Mesenchymal stem cell (in vitro differentiated cells and primary cell): ENCODE measurements around the gene MSI2.

ENCODE experiments used
- DNase-seq: peaks from one replicate; pipeline ENCODE4 v3.0.0-alpha.2; 2013
- H2AFZ ChIP-seq: one replicate; pipeline ENCODE4 v1.6.1; 2013; ENCODE audit warnings: low read depth, mild to moderate bottlenecking, control low read depth, inconsistent platforms, low read length, moderate library complexity
- H2AK5ac ChIP-seq: 2 replicates; pipeline ENCODE4 v1.6.1; 2013; ENCODE audit warnings: low read length, moderate library complexity, mild to moderate bottlenecking, inconsistent platforms; ENCODE audit not compliant: severe bottlenecking
- H2BK120ac ChIP-seq: one replicate; pipeline ENCODE4 v1.6.1; 2013; ENCODE audit warnings: low read depth, mild to moderate bottlenecking, inconsistent platforms, low read length, moderate library complexity
- H2BK12ac ChIP-seq, 2 experiments: one replicate each; pipeline ENCODE4 v1.6.1; 2013; ENCODE audit warnings: inconsistent platforms in 2 of 2, low read length in 2 of 2, mild to moderate bottlenecking in 2 of 2, moderate library complexity in 2 of 2, control low read depth in 1 of 2
- H2BK15ac ChIP-seq: one replicate; pipeline ENCODE4 v1.6.1; 2013; ENCODE audit warnings: mild to moderate bottlenecking, low read depth, inconsistent platforms; ENCODE audit not compliant: poor library complexity, severe bottlenecking
- H2BK5ac ChIP-seq: 2 replicates; pipeline ENCODE4 v1.6.1; 2013; ENCODE audit warnings: low read depth, mild to moderate bottlenecking, low read length, control low read depth, inconsistent platforms; ENCODE audit not compliant: poor library complexity, severe bottlenecking
- H3K14ac ChIP-seq, 2 experiments: one replicate each; pipeline ENCODE4 v1.6.1; 2013; ENCODE audit warnings: inconsistent platforms in 2 of 2, low read length in 2 of 2, control low read depth in 1 of 2, mild to moderate bottlenecking in 1 of 2, moderate library complexity in 1 of 2
- H3K18ac ChIP-seq, 2 experiments: one replicate each; pipeline ENCODE4 v1.6.1; 2013; ENCODE audit warnings: inconsistent platforms in 2 of 2, low read length in 2 of 2, control low read depth in 1 of 2, low read depth in 1 of 2, mild to moderate bottlenecking in 1 of 2
- H3K23ac ChIP-seq, 2 experiments: one replicate each; pipeline ENCODE4 v1.6.1; 2013; ENCODE audit warnings: inconsistent platforms in 2 of 2, low read length in 2 of 2, mild to moderate bottlenecking in 2 of 2, moderate library complexity in 2 of 2, control low read depth in 1 of 2
- H3K27ac ChIP-seq: 2 replicates; pipeline ENCODE4 v1.5.1; 2013; ENCODE audit warnings: mild to moderate bottlenecking, moderate library complexity, low read length, control low read depth, inconsistent platforms; ENCODE audit not compliant: poor library complexity, severe bottlenecking
- H3K27me3 ChIP-seq, 2 experiments: 2 replicates each; pipeline versions ENCODE4 v1.6.1 to v1.7.0; 2013; ENCODE audit warnings: low read length in 2 of 2, mild to moderate bottlenecking in 2 of 2, moderate library complexity in 2 of 2, control low read depth in 1 of 2, inconsistent platforms in 1 of 2; ENCODE audit not compliant: control insufficient read depth in 1 of 2, insufficient read depth in 1 of 2
- H3K36me3 ChIP-seq, 2 experiments: 2 replicates each; pipeline versions ENCODE4 v1.6.1 to v1.7.0; 2013; ENCODE audit warnings: low read length in 2 of 2, control low read depth in 1 of 2, inconsistent platforms in 1 of 2, low read depth in 1 of 2, mild to moderate bottlenecking in 1 of 2; ENCODE audit not compliant: insufficient read depth in 2 of 2, control insufficient read depth in 1 of 2
- H3K4ac ChIP-seq, 2 experiments: one replicate each; pipeline ENCODE4 v1.6.1; 2013; ENCODE audit warnings: inconsistent platforms in 2 of 2, low read length in 2 of 2, mild to moderate bottlenecking in 2 of 2, moderate library complexity in 2 of 2, control low read depth in 1 of 2, low read depth in 1 of 2
- H3K4me1 ChIP-seq: 2 replicates; pipeline ENCODE4 v1.6.1; 2013; ENCODE audit warnings: low read depth, low read length, control low read depth; ENCODE audit not compliant: control insufficient read depth, insufficient read depth
- H3K4me2 ChIP-seq: 2 replicates; pipeline ENCODE4 v1.6.1; 2013; ENCODE audit warnings: low read length, mild to moderate bottlenecking, inconsistent platforms; ENCODE audit not compliant: poor library complexity, severe bottlenecking
- H3K4me3 ChIP-seq, 2 experiments: 2 replicates each; pipeline versions ENCODE4 v1.5.1 to v1.7.0; 2013; ENCODE audit warnings: low read length in 2 of 2, mild to moderate bottlenecking in 2 of 2, control low read depth in 1 of 2, low read depth in 1 of 2; ENCODE audit not compliant: insufficient read depth in 1 of 2
- H3K79me1 ChIP-seq: replicated peaks from 2 replicates; pipeline ENCODE4 v1.6.1; 2013; ENCODE audit warnings: mild to moderate bottlenecking, control low read depth, low read length, inconsistent platforms; ENCODE audit not compliant: poor library complexity, severe bottlenecking
- H3K9ac ChIP-seq: 2 replicates; pipeline ENCODE4 v1.7.0; 2013; ENCODE audit warnings: mild to moderate bottlenecking, low read length, moderate library complexity
- H3K9me3 ChIP-seq: 2 replicates; pipeline ENCODE4 v1.7.0; 2013; ENCODE audit warnings: mild to moderate bottlenecking, low read length; ENCODE audit not compliant: control insufficient read depth
- H4K8ac ChIP-seq: one replicate; pipeline ENCODE4 v1.6.1; 2013; ENCODE audit warnings: inconsistent platforms, mild to moderate bottlenecking, low read length, moderate library complexity
- H4K91ac ChIP-seq: one replicate; pipeline ENCODE4 v1.6.1; 2013; ENCODE audit warnings: mild to moderate bottlenecking, low read length, inconsistent platforms
- WGBS: methylation state at CpG from one replicate; pipeline ENCODE4 v1.1.7; 2013; ENCODE audit warnings: mixed read lengths; 5-methylcytosine and 5-hydroxymethylcytosine counted together

The MSI2 gene

DNA sequence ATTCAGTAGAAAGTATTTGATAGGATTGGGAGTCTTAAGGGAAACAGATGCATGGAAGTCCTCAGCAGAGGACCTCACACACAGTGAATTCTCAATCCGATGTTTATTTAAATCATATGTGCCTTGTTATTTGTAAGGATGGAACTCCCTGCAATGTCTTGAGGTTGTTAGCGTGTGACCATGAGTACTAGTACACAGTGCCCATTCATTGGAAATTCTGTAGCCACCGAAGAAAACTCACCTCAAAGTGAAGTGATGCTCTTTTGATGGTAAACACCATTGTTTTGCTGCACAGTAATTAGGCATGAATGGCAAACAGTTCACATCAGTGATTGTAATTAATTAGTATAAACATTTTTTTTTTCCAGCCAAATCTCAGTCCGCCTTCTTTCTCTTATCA lies 173.6 kb downstream of the MSI2 start:
- Histone ChIP-seq H4K8ac (no peak overlapping the region), H3K4me1 (peaks cover 5% of the 10 kb centered on the region), H3K18ac (no peak overlapping the region)

DNA sequence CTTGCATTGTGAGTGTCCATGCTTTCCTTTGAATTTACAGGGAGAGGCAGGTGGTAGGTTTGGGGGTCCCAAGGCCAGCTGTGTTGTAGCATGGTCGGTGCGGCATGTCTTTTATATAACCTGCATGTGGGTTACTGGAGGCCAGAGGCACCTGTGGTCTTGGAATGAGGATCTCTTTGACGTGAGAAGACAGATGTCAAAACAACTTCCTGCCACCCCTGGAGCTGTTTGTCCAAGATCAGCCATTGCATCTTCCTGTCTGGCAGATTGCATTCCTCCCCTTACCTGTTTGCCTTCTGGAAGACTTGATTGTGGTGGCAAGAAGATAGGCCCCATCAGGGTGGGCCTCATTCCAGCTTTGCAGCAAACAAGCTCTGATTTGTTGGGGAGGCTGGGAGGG lies 175.1 kb downstream of the MSI2 start:
- H3K4me2 ChIP-seq = no peak overlapping the region
- no peak overlapping the region for H4K91ac ChIP-seq
- H3K36me3 ChIP-seq = peaks cover 0 to 2% of the 10 kb centered on the region in 2 experiments
- H3K23ac ChIP-seq = no peak overlapping the region
- H3K9me3 ChIP-seq = no peaks in the 10 kb centered on the region
- no peak overlapping the region for H3K9ac ChIP-seq
- no peak for DNase-seq
- H3K27me3 ChIP-seq = no peaks in the 10 kb centered on the region
- H2BK12ac ChIP-seq = no peak overlapping the region
- H2AFZ ChIP-seq = no peak overlapping the region
- H2BK5ac ChIP-seq = no peak overlapping the region
- H2AK5ac ChIP-seq = no peak overlapping the region
- peaks cover 4% of the 10 kb centered on the region for H3K4me1 ChIP-seq
- H2BK15ac ChIP-seq = no peak overlapping the region
- no peak overlapping the region for H3K14ac ChIP-seq
- no peak overlapping the region for H3K4me3 ChIP-seq
- no peak overlapping the region for H3K27ac ChIP-seq
- WGBS = 96% methylated on average over 3 of the region's 3 CpGs
- no peak overlapping the region for H4K8ac ChIP-seq
- H3K4ac ChIP-seq = no peak overlapping the region
- no peak overlapping the region for H2BK120ac ChIP-seq
- H3K79me1 ChIP-seq = peaks cover 58% of the 10 kb centered on the region
- no peak overlapping the region for H3K18ac ChIP-seq

More for the DNA sequence above, 173.6 kb downstream of the MSI2 start:
- WGBS = 96% methylated on average over 4 of the region's 4 CpGs
- peaks cover 0 to 2% of the 10 kb centered on the region in 2 experiments for H3K36me3 ChIP-seq
- no peak overlapping the region for H2BK15ac ChIP-seq
- no peak overlapping the region for H4K91ac ChIP-seq
- H2AK5ac ChIP-seq = no peak overlapping the region
- H2AFZ ChIP-seq = no peak overlapping the region
- H3K14ac ChIP-seq = no peak overlapping the region
- no peak for DNase-seq
- H2BK120ac ChIP-seq = no peak overlapping the region
- no peak overlapping the region for H3K4ac ChIP-seq
- H3K4me3 ChIP-seq = no peak overlapping the region
- no peak overlapping the region for H2BK12ac ChIP-seq
- H3K9ac ChIP-seq = no peak overlapping the region
- no peak overlapping the region for H3K4me2 ChIP-seq
- H3K23ac ChIP-seq = no peak overlapping the region
- no peaks in the 10 kb centered on the region for H3K27me3 ChIP-seq
- no peaks in the 10 kb centered on the region for H3K9me3 ChIP-seq
- peaks cover 48% of the 10 kb centered on the region for H3K79me1 ChIP-seq
- H2BK5ac ChIP-seq = no peak overlapping the region
- no peak overlapping the region for H3K27ac ChIP-seq

DNA sequence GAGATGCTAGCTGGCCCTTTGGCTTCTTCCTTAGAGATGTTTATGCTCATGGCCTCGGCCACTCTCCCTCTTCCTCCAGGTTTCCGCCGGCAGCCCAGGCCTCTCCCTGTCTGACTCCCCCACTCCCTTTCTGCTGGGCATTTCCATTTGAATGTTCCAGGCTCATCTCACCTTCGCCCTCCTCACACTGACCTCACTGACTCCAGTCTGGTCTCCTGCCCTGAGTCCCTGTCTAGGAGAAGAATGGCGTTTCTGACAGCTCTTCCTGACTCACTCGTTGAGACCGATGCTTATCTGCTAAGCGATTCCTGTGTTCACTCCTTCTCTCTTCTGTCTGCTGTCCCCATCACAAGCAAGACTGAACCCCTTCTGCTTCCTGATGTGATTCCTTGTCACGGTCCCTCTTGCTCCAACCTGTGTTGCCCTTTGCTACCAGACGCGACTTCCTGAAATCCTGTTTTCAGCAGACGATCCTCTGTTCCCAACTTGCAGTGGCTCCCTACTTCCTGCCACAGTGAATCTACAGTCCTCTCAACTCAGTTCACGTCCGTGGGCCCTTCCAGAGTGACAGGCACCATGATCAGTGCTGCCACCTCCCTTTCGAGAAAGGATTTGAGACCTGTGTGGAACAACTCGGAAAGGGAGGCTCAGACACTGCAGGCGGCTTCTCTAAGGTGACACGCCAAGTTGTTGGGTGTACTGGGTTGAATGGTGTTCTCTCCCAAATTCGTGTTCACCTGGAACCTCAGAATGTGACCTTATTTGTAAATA lies 176.4 kb downstream of the MSI2 start:
- H2BK5ac ChIP-seq = no peak overlapping the region
- H4K8ac ChIP-seq = peak overlapping the region; percentile 73
- H3K4me2 ChIP-seq = no peak overlapping the region
- H2AK5ac ChIP-seq = no peak overlapping the region
- H3K18ac ChIP-seq = peak overlapping the region in 1 of 2 experiments; percentile 25
- DNase-seq = peak; percentile 21
- no peaks in the 10 kb centered on the region for H3K27me3 ChIP-seq
- H2BK12ac ChIP-seq = no peak overlapping the region
- peaks cover 55% of the 10 kb centered on the region for H3K79me1 ChIP-seq
- no peak overlapping the region for H2BK120ac ChIP-seq
- peaks cover 0 to 2% of the 10 kb centered on the region in 2 experiments for H3K36me3 ChIP-seq
- H3K9me3 ChIP-seq = no peaks in the 10 kb centered on the region
- no peak overlapping the region for H3K23ac ChIP-seq
- peak overlapping the region in 1 of 2 experiments; percentile 14 for H3K14ac ChIP-seq
- H3K4me1 ChIP-seq = peaks cover 8% of the 10 kb centered on the region
- WGBS = 64% methylated on average over 19 of the region's 19 CpGs
- H3K9ac ChIP-seq = no peak overlapping the region
- H2BK15ac ChIP-seq = no peak overlapping the region
- no peak overlapping the region for H4K91ac ChIP-seq
- no peak overlapping the region for H2AFZ ChIP-seq
- no peak overlapping the region for H3K4me3 ChIP-seq
- H3K27ac ChIP-seq = no peak overlapping the region
- H3K4ac ChIP-seq = no peak overlapping the region

- Histone ChIP-seq H3K27ac (no peak overlapping the region), H2AFZ (no peak overlapping the region), H3K4me2 (no peak overlapping the region), H3K18ac (no peak overlapping the region), H3K36me3 (peaks cover 0 to 2% of the 10 kb centered on the region in 2 experiments), H2BK12ac (no peak overlapping the region), H3K4me3 (no peak overlapping the region), H4K91ac (no peak overlapping the region), H3K9me3 (no peaks in the 10 kb centered on the region), H2BK120ac (no peak overlapping the region), H3K4ac (no peak overlapping the region), H3K79me1 (peaks cover 58% of the 10 kb centered on the region), H4K8ac (no peak overlapping the region), H3K4me1 (peaks cover 8% of the 10 kb centered on the region), H2AK5ac (no peak overlapping the region), H2BK5ac (no peak overlapping the region), H2BK15ac (no peak overlapping the region), H3K14ac (no peak overlapping the region), H3K27me3 (no peaks in the 10 kb centered on the region), H3K23ac (no peak overlapping the region), H3K9ac (no peak overlapping the region)
- WGBS = 97% methylated on average over 10 of the region's 10 CpGs
- no peak for DNase-seq
These were observed 177.1 kb downstream of the MSI2 start for GRCh38 chr17:57433452-57433851.
